Fibroblast of villous mesenchyme (primary cell): ENCODE data around the gene DAB2IP. TPM values are rescaled to one million over a fixed set of nuclear protein-coding genes. Genes with fewer than 3 reads are reported as not detected.
"Not testable (repeated sequence)": the region's sequence is repeated elsewhere in the genome, so short reads cannot be mapped to it uniquely, and the experiment has no call there.

Source experiments
- DNase-seq: peaks from one replicate; pipeline ENCODE4 v3.0.0-alpha.2; 2010; ENCODE audit warnings: low read depth
- H3K4me3 ChIP-seq: 2 replicates; pipeline ENCODE4 v1.5.1; 2011; ENCODE audit warnings: low read depth, mild to moderate bottlenecking, low read length
- total RNA-seq: library from RNA; depleted of rRNA; stranded (reverse); fragments of >200 nt; gene quantifications from 2 replicates; pipeline ENCODE4 v1.2.3, GENCODE V29; 2012
- TF ChIP-seq, protein P1 (sequence below): IDR thresholded peaks from 2 replicates; pipeline ENCODE4 v1.5.1; 2012; ENCODE audit warnings: low read depth, mild to moderate bottlenecking, low read length; ENCODE audit not compliant: insufficient read depth

The DAB2IP gene
- total RNA-seq, 1 donor = 47.9 TPM

DNA sequence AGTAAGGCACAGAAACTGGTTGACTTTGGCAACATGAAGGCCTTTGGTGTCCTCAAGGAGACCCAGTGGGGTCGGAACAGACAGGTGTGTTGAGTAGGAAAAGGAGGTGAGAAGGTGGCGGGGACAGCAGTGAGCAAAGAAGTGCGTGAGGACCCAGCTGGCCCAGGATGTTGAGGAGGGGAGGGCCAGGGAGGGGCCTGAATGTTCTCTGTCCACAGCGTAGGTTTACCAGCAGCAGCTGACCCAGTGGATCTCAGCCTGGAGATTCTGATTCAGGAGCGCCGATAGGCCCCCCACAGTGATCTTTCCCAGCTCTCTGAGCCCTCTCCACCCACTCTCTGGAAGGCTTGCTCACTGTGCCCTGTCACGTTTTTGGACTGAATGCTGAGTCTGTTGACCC is 88.5 kb downstream of the DAB2IP start:
- TF ChIP-seq, protein P1, sequence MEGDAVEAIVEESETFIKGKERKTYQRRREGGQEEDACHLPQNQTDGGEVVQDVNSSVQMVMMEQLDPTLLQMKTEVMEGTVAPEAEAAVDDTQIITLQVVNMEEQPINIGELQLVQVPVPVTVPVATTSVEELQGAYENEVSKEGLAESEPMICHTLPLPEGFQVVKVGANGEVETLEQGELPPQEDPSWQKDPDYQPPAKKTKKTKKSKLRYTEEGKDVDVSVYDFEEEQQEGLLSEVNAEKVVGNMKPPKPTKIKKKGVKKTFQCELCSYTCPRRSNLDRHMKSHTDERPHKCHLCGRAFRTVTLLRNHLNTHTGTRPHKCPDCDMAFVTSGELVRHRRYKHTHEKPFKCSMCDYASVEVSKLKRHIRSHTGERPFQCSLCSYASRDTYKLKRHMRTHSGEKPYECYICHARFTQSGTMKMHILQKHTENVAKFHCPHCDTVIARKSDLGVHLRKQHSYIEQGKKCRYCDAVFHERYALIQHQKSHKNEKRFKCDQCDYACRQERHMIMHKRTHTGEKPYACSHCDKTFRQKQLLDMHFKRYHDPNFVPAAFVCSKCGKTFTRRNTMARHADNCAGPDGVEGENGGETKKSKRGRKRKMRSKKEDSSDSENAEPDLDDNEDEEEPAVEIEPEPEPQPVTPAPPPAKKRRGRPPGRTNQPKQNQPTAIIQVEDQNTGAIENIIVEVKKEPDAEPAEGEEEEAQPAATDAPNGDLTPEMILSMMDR = no peak
- no peak for DNase-seq
- H3K4me3 ChIP-seq = no peak overlapping the region

DNA sequence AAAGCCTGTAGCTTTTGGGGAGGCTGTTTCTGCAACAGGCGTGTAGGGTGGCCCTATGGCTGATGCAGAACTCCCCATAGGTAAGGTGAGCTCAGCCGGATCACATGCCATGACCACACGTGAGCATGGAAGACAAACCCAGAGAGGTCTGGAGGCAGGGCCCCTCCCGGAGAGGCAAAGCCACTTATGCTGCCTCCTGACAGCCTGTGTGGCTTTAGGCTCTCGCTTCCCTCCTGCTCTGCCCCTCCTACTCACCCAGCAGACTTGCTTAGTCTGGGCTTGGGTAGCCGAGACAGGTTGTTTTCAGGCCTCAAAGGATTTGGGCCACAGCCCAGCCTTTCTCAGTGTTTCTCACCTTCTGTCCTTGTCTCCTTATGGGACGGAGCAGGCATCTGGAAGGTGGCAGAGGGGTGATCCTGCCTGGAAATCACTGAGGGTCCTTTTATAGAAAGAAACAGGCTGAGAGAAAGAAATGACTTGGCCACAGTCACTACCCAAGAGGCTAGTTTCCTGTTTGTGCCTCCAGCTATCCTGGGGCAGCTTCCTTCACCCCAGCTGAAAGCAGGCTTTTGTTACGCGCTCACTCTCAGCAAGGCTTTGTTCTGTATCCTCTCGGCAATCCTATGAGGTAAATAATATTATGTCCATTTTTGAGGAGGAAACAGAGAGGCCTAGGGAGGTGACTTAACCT is 89.9 kb downstream of the DAB2IP start:
- no peak overlapping the region for H3K4me3 ChIP-seq
- TF ChIP-seq, protein P1 = no peak
- no peak for DNase-seq

DNA sequence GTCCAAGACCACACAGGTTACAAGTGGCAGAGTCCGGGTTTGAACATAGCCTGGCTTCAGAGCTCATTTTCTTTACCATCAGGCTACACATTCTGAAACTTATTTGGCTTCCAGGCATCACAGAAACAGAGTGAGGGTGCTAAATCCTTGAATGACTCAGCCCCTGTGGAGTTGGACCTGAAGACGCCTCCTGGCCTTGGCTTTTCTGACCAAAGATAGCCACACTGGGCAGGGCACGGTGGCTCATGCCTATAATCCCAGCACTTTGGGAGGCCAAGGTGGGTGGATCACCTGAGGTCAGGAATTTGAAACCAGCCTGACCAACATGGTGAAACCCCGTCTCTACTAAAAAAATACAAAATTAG is 90.5 kb downstream of the DAB2IP start:
- DNase-seq = not testable (repeated sequence)

DNA sequence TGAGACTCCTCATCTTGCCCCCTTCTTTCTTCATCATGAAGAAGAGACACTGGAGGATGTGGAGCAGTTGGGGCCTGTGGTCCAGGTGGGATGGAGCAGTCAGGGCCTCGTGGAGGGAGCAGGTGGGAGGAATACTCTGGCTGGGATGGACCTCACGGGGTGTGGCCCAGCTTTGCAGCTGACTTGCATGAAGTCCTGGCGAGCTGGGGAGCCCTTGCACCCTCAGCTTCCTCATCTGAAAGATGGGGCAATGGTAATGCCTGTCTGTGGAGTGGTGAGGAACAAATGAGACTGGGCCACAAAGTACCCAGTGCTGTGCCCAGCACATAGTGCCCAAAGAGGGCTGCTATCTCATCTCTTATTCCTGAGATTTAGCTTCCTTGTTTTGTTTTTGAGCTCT is 91.5 kb downstream of the DAB2IP start:
- TF ChIP-seq, protein P1 = no peak
- no peak for DNase-seq
- no peak overlapping the region for H3K4me3 ChIP-seq

More for the DNA sequence above, 90.5 kb downstream of the DAB2IP start:
- not testable (repeated sequence) for H3K4me3 ChIP-seq

DNA sequence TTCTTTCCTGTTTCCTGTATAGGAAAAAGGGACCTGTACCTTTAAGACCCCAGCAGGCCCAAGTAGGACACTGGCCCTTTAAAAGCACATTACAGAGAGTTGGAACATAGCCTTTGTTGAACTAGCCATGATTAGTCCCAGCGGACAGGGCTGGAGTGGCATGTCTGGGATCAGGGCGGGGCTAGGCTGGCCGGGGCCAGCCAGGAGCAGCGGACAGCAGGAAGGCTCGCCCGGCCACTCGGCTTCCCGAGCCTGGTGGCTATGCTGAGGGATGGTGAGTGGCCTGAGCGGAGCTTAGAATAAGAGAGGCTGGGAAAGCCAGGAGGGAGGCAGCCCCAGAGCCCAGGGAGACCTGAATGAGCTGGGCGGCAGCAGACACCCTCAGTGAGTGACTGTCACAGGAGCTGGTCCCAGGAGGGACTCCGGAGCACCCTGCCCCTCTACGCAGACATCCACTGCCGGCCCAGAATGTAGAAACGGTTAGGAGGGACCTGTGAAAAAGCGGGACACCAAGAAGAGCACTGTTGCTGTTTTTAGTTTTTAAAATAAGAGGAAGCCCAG is 92.1 kb downstream of the DAB2IP start:
- peak overlapping the region; percentile 67 for H3K4me3 ChIP-seq
- peak; percentile 92 for DNase-seq
- TF ChIP-seq, protein P1 = no peak

DNA sequence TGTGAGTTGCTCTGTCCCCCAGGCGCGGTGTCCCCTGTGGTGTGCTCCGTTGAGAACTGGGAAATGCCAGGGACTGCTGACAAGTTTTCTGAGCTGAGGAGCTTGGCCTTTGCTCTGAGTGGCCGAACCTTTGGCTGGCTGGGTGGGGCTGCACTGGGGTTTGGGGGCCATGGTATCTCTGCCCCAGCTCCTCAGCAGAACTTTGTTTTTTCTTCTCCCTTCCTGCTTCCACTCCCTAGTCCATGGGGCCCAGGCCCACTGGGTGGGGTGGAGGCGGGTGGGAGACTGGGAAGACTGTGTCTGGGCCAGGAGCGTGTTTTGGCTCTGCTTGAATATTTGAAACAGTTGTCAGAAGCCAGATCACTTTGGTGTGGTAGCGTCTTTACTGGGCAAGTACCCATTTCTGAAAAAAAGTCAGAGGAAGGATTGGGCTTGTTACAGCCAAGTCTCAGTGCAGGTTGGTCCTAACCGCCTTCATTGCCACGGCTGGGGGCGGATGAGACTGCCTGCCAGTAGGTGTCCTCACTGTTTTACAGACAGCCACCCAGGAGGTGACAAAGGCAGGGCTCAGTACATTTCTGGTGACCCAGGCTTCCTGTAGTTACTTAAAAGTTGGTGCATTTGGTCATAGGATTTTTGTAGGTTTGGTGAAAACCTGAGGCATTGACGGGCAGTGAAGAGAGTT is 92.7 kb downstream of the DAB2IP start:
- TF ChIP-seq, protein P1 = peak; percentile 58
- H3K4me3 ChIP-seq = peak overlapping the region; percentile 67
- DNase-seq = peak; percentile 64

DNA sequence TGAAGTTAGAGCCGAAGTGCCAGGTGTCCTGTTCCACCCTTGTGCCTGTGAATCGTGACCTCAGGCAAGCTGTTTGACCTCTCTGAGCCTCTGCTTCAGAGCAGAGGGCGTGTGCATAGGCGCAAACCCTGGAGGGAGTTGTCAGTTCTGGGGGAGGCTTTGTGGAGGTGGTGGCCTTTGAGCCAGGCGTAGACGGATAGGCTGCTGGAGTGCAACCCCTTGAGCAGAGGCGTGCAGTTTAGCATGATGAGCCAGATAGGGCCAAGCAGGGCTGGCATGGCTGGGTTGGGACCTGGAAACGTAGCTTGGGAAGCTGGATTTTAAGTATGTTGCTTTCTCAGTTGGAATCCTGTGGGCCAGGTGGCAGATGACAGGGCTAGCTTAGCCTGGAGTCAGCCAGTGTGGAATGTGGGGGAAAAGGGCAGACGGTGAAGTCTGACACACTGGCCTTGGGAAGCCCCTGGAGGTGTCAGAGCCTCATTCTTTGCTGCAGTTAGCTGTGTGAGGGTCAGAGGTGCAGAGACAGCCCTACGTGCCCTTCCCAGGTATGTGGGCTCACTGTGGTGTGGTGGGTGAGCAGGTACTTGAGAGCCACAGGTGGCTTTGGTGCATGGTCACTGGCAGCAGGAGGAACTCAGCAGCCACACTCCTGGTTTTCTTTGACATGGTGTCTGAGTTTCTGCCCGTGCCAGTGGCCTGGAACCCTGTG is 93.4 kb downstream of the DAB2IP start:
- H3K4me3 ChIP-seq = peak overlapping the region; percentile 67
- DNase-seq = no peak
- TF ChIP-seq, protein P1 = no peak
